ENCODE results near the gene FOXF1.

GRCh38 chr16:86555704-86556075, 45.4 kb downstream of the FOXF1 start:
- TF ChIP-seq CTCF (IDR thresholded peaks at IDR 0.05; ENCODE audit: low read depth, low read length), result no peak
- no peak for TF ChIP-seq EZH2phosphoT487 (IDR thresholded peaks at IDR 0.05; ENCODE audit: low read depth)

Data from OCI-LY3 (cell line).